ENCODE data around the gene C11orf68.

C11orf68 gene

GRCh38 chr11:65944191-65944590, 25.3 kb upstream of the C11orf68 start:
- no peak for DNase-seq

- DNase-seq = no peak
These were observed 23.7 kb upstream of the C11orf68 start for GRCh38 chr11:65942531-65942930.

- DNase-seq = no peak
These were observed 23.0 kb upstream of the C11orf68 start for GRCh38 chr11:65941720-65942310.

DNA sequence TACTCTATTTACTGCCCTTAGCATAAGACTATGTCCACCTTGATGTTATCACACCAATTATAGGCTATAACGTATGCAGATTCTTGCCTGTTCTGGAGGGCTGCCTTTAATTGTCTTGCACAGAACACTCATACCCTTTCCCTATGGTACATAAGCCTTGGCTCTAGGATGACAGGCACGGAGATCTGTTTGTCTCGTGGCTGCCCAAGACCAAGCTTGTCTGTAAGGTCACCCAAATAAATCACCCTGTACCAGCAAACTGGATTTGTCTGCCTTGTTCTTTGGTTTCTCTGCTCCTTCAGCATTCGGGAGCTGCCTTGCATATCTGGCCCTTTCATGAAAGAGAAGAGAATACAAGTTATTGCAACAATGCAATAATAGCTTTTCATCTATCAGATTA, 18.9 kb upstream of the C11orf68 start:
- no peak for DNase-seq

GRCh38 chr11:65934014-65934413, 15.2 kb upstream of the C11orf68 start:
- DNase-seq = no peak

- no peak for DNase-seq
These were observed 13.7 kb upstream of the C11orf68 start for GRCh38 chr11:65932558-65932919.

GRCh38 chr11:65931773-65932557, 13.1 kb upstream of the C11orf68 start:
- DNase-seq = no peak

DNA sequence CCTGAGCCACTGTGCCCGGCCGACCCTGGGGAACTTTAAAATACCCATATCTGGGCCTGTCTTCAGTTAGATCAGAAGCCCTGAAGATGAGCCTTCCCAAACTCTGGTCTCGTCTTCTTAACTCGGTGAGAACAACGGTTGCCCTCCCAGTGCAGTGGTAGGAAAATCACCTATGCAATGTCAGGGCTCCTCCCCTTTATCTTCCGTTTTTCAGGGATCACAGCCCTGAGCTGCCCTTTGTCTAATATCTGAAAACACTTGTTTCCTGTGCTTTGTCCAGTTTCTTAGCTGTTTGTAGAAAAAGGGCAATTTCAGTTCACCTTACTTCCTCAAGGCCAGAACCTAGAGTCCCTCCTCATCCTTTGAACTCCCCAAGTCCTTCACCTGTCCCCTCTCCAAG, 9.8 kb upstream of the C11orf68 start:
- no peak for DNase-seq

DNA sequence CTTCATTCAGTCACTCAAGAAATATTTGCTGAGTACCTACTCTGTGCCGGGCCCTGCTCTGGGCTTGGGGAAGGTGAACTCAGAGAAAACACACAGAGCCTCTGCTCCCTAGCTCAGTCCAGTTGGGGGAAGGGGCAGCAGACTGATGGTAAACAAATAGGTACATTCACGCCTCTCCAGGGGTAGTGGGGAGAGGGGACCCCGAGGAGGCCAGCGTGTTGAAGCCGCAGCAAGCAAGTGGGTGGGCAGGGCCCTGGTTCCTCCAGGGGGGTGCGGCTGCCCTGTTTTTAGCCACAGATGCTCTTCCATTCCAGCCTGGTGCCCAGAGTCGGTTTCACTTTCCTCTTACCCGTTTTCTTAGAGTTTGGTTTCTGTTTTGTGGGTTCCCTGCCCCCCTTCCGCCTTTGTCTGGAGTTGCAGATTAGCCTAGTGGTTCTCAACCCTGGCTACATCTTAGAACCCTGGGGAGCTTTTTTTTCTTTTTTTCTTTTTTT, 9.1 kb upstream of the C11orf68 start:
- no peak for DNase-seq

GRCh38 chr11:65925397-65925796, 6.5 kb upstream of the C11orf68 start:
- no peak for DNase-seq

DNA sequence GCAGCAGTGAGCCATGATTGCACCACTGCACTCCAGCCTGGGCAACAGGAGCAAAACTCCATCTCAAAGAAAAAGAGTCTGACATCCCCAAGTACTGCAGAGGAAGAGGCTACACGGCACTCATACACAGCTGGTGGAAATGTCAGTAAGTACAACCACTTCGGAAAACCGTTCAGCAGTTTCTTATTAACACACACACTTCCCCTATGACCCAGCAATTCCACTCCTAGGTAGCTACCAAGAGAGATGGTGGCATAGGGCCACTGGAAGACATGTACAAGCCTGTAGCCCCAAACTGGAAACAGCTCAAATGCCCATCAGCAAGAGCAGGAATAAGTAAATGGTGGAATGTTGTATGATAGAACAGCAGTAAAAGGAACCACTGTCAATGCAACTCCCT, 3.7 kb upstream of the C11orf68 start:
- DNase-seq = no peak

- no peak for DNase-seq
These were observed 3.0 kb upstream of the C11orf68 start for GRCh38 chr11:65921876-65922275.

DNA sequence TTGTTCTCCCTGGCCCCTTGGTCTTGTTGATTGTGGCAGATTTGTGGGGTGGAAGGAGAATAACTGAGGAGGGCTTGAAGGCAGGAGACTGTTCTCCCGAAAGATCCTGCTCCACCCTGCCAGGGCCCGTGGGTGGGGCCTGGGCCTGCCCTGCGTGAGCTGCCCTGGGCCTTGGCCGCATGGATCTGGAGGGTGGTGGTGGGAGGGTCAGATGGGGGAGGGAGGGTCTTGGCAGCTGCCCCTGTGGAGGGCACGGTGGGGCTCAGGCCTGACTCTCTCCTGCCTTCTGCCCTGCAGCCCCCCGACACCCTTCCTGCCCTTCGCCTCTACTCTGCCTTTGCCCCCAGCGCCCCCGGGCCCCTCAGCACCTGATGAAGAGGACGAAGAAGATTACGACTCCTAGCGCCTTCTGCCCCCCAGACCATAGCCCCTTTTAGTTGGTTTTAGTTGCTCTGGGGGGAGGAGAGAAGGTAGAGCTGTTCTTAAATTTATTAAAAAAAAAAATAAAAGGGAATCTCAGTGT, 2.2 kb upstream of the C11orf68 start:
- no peak for DNase-seq

DNA sequence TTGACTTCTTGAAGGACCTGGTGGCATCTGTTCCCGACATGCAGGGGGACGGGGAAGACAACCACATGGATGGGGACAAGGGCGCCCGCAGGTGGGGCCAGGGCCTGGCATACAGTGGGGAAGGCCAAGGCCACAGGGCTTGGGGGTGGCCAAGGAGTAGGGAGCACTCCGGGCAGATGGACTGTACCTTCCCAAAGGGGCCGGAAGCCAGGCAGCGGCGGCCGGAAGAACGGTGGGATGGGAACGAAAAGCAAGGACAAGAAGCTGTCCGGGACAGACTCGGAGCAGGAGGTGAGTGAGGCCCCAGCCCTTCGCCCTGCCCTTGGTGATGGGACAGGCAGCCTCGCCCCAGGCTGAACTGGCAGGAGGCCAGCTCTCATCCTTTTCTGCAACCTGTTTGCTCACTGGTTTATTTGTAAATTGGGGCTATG, 1.5 kb upstream of the C11orf68 start:
- no peak for DNase-seq

- DNase-seq = no peak
These were observed 910 bp upstream of the C11orf68 start for GRCh38 chr11:65919573-65920371.

- DNase-seq = peak; percentile 85
These were observed 295 bp upstream of the C11orf68 start, which contains the start of gene DRAP1 for GRCh38 chr11:65919141-65919572. TSS of gene DRAP1 (plus strand) at chr11:65919426. CDS start at chr11:65919502, 76 bp downstream.

GRCh38 chr11:65917434-65918210, 1.2 kb downstream of the C11orf68 start:
- no peak for DNase-seq

- DNase-seq = no peak
These were observed 1.8 kb downstream of the C11orf68 start for GRCh38 chr11:65917077-65917433.

DNA sequence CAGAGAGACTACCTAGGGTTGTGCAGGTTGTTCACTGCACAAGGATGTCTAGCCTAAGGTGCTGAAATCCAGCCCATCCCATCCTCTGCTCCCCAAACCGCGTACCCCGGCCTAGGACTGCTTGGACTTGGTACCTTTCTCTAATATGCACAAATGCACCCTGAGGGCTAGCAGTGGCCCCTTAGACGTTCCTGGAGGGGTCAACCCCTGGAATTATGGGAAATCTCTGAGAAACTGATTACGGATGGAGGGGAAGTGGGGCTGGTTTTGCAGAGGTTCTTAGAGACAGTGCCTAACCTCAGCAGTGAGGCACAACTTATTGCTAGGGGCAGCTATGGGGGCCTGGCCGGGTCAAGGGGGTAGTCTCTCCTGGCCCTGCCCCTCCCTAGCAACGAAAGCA, 2.5 kb downstream of the C11orf68 start:
- DNase-seq = no peak

DNA sequence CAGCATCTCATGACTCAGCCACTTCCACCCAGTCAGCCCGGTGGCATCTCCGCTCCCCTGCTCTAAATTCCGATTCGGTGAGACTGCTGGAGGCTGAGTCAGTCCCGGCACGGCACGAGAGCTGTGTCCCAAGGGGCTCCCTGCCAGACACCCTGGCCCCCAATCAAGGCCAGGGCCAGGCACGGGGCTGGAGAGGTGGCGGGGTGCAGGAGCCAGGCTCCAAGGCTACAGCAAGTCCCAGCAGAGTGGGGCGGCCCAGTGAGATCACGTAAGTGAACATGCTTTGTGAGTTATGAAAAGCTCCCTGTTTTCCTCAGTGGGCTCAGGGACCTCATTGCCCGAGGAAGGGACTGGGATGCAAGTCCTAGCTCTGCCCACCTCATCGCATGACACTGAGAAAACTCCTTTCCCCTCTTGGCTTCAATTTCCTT, 3.0 kb downstream of the C11orf68 start:
- no peak for DNase-seq

- DNase-seq = no peak
These were observed 3.6 kb downstream of the C11orf68 start for GRCh38 chr11:65915101-65915820.

DNA sequence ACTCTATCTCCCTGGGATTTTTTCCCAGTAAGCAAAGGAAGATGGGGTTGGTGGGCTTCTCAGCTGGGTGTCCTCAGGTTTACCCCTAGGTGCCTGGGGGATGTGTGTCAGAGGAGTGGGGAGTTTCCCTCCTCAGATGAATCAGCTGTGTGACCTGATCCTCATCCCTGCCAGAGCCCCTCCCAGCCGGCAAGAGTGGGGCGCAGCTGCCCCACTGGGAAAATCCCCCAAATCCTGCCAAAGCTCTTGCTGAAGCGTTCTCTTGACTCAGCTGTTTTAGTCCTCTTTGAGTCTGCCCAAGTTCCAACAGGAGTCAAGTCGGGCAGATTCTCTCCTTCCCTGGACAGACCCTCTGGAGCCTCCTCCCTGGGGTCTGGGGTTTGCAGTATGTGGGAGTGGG, 6.0 kb downstream of the C11orf68 start:
- no peak for DNase-seq

Data from NCI-H2029 treated with DMSO at 0.1 percent for 48 hours (cell line).